Caki2 (cell line): Measurements from ENCODE around the gene EP300. TPM values are rescaled to one million over a fixed set of nuclear protein-coding genes. Genes with fewer than 3 reads are reported as not detected.

Experiments used
- DNase-seq: peaks from one replicate; pipeline ENCODE4 v3.0.0-alpha.2; 2015; ENCODE audit warnings: low read depth
- in situ Hi-C: cut with HindIII; loops from 2 replicates; pipeline ENCODE4 v1.10.0; 2016; ENCODE audit warnings: low sequenced_read_pairs, low pct_unique_long_range_greater_than_20kb, mixed read lengths
- total RNA-seq: library from RNA; depleted of rRNA; stranded (reverse); fragments of >200 nt; shearing (Covaris generic); gene quantifications from 2 replicates; pipeline ENCODE4 v1.2.3, GENCODE V29; 2014; ENCODE audit warnings: low replicate concordance; rRNA removed

The EP300 gene
- total RNA-seq, 1 experiment from 2014 or later = 12.7 TPM

DNA sequence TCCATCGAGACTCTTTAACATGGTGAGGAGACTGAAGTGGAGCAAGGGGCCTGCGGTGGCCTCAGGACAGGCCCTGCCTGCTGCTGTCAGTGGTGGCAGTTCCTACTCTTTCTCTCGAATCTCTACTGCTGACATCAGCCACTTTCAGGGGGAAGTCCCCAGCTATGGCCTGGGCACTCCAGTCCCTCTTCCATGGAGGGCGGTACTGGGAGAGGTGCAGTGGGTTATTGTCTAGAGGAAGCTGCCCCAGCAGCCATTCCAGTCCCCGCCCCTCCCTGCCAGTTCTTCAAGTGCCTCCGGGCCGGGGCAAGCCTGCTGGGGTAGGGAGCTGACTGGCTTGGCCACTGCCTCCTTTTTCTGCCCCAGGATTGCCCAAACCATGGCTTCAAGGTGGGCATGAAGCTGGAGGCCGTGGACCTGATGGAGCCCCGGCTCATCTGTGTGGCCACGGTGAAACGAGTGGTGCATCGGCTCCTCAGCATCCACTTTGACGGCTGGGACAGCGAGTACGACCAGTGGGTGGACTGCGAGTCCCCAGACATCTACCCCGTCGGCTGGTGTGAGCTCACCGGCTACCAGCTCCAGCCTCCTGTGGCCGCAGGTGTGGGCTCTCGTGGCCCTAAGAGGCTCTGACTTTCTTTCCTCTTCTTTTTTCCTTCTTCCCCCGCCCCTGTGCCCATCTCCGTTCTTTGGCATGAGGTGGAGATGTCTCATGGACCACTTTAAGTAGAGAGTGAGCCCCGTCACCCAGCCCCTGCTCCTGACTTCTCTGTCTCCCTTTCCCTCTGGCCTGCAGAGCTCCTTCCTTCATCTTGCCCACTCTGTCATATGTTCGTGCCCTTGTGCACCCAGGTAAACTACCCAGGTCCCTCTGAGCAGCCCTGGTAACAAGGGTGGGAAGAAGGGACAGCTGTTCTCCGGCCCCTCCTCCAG lies 134.6 kb downstream of the EP300 start:
- in situ Hi-C loops = no loop called here
- no peak for DNase-seq

DNA sequence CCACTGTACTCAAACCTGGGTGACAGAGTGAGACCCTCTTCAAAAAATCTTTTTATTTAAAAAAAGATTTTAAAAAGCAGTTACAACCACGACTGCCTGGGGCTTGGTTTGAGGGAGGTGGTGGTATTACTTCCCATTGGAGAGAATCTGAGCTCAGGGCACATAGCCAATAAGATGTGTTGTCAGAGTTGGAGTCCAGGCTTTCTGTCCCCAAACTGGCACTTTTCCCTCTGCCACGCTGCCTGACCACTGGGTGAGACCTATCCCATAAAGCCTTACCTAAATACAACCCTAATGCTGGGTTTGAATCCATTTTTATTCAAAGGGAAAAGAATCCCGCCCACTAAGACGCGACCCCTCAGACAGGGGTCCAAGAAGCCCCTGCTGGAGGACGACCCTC lies 136.8 kb downstream of the EP300 start:
- no peak for DNase-seq
- in situ Hi-C loops = no loop called here

Other genes with a start within 250 kb of the EP300 start
- gene ST13, start 236.0 kb upstream of the EP300 start, total RNA-seq = 265 and 304 TPM in 2 replicates
- 9.0 and 11.4 TPM in 2 replicates for gene XPNPEP3, start 235.4 kb upstream of the EP300 start, total RNA-seq
- not detected in 2 replicates for gene DNAJB7, start 230.5 kb upstream of the EP300 start, total RNA-seq
- gene RBX1, start 141.2 kb upstream of the EP300 start, total RNA-seq = 76.9 and 79.4 TPM in 2 replicates
- gene L3MBTL2, start 112.7 kb downstream of the EP300 start, total RNA-seq = 42.2 and 51.5 TPM in 2 replicates
- gene CHADL, start 148.3 kb downstream of the EP300 start, total RNA-seq = not detected in 2 replicates
- gene RANGAP1, start 193.6 kb downstream of the EP300 start, total RNA-seq = 178 and 208 TPM in 2 replicates
- 64.1 and 83.8 TPM in 2 replicates for gene ZC3H7B, start 208.9 kb downstream of the EP300 start, total RNA-seq